Stimulated activated CD8-positive, alpha-beta memory T cell treated with anti-CD3 and anti-CD28 coated beads, Interleukin-12 subunit alpha, Interleukin-12 subunit beta, amount 100 ng/mL, for 1 hour (primary cell): ENCODE measurements around the gene HEPN1.

Source experiments
- DNase-seq: peaks from one replicate; pipeline ENCODE4 v3.0.0-alpha.2; 2020; ENCODE audit warnings: low read depth

Gene HEPN1

DNA sequence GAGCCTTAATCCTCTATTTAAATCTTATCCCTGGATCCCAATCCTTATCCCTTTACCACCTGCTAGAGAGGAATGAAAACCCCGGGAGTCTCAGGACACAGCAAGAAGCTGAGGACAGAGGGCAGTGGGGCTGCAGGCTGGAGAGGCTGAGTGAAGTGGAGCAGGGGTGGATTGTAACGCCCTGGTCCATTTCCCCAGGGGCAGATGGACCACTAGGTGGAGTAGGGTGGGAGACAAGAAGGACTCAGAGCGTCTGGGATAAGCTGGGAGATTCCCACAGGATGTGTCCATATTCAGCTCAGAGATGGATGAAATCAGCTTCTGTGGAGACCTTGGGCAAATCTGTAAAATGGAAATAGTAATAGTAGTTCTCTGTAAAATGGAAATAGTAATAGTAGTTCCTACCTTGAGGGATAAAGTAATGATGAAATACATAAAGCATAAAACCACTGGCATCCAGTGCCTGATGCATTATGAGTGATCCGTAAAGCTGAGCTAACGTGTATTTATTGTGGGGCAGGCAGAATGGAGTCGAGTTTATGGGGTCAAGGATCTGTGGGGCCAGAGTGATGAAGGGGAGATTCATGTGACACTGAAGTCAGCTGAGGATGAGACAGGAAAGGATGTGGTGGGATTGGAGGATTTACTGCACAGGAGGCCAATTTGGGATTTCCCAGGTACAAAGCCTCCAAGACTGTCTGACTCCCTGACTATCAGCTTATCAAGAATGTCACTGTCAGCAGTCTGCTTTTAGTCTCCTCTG is 19.5 kb upstream of the HEPN1 start:
- no peak for DNase-seq

DNA sequence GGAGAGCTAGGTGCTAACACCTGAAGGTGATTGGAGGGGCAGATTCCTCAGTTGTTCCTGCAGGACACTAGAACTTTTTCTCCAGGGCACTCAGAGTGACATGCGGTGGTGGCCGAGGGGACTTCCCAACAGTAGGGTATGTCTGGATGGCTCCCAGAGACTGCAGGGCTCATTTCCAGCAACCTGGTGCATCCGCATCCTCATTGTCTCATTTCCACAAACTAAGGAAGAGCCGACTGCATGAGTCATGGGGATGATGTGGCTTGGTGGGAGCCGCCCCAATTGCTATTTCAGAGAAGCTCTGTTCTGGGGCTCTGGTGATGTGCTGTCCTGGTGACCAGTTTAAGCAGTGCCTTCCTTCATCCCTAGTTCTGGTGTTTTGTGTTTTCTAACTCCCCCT is 18.6 kb upstream of the HEPN1 start:
- DNase-seq: no peak

DNA sequence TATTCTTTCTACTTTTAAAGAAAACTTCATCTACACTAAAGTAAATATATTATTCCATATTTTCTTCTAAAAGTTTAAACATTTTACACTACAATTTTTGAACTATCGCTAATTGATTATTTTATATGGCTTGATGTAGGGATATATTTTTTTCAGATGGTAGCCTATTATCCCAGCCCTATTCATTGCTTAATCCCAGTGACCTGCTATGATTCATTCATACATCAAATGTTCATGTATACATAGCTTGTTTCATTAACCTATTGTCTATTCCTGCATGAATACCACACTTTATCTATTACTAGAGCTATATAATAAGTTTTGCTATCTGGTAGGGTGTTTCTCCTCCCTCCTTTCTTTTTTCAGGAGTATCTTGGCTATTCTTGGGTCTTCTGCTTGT is 16.4 kb upstream of the HEPN1 start:
- DNase-seq: no peak

DNA sequence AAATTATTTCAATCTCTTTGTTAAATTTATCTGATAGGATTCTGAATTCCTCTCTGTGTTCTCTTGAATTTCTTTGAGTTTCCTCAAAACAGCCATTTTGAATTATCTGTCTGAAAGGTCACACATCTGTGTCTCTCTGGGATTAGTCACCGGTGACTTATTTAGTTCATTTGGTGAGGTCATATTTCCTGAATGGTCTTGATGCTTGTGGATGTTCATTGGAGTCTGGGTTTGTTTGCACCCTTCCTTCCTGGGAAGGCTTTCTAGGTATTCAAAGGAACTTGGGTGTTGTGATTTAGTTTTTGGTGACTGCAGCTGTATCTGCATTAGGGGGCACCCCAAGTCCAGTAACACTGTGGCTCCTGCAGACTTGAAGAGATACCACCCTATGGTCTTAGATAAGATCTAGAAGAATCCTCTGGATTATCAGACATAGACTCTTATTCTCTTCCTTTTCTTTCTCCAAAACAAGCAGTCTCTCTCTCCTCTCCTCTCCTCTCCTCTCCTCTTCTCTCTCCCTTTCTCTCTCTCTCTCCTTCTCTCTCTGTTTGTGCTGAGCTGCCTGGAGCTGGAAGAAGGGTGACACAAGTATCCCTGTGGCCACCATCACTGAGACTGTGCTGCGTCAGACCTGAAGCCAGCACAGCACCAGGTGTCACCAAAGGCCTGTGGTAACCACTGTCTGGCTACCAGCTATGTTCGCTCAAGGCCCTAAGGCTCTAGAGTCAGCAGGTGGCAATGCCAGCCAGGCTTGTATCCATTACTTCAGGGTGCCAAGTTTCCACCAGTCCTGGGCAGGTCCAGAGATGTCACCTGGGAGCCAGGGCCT is 3.3 kb upstream of the HEPN1 start:
- DNase-seq: no peak

DNA sequence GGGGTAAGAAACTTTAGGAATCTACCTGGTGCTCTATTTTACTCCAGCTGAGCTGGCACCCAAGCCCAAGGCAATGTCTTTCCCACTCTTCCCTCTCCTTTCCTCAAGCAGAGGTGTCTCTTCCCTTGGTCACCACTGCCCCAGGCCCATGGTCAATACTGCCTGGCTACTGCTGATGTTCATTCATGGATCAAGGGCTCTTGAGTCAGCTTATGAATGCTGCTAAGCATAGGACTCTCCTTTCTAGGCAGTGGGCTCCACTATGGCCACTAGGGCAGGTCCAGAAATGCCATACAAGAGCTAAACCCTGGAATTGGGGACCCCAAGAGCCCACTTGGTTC is 2.7 kb upstream of the HEPN1 start:
- DNase-seq: no peak

DNA sequence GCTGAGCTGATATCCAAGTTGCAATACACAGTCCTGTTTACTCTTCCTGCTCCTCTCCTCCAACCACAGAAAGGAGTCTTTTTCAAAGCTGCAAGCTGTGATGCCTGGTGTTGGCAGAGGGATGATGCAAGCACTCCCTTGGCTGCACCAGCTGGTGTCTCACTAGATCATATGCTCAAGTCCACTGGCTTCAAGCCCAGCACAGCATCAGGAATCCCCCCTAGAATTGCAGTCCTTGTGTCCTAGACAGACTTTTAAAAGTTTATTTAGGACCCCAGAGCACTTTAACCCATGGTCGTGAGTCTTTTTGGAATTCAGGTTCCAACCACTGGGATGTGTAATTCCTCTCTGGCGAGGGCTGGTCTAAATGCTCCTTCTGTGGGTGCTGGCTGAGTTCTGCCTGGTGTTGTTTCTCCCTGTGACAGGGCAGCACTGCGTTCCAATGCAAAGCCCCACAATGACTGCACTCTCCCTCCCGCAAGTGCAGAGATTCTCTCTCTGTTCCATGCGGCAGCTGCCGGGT is 1.9 kb upstream of the HEPN1 start:
- DNase-seq: no peak

DNA sequence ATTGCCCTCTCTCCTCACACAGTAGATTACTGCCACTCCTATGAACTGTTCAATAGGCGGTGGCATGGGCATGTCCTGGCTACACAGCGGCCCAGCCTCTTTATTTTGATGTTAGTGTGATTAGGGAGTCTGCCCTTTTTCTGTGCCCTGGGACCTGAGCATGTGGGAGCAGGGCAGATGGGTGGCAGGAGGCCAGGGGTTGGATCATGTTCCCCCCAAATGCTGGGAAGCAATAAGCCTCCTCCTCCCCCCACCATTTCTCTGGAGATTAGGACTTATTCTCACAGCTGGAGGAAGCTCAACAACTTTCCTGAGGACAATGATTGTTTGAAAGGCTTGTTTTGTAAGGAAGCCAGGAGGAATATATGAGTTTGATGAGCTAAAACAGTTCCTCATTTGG is 848 bp downstream of the HEPN1 start:
- no peak for DNase-seq

DNA sequence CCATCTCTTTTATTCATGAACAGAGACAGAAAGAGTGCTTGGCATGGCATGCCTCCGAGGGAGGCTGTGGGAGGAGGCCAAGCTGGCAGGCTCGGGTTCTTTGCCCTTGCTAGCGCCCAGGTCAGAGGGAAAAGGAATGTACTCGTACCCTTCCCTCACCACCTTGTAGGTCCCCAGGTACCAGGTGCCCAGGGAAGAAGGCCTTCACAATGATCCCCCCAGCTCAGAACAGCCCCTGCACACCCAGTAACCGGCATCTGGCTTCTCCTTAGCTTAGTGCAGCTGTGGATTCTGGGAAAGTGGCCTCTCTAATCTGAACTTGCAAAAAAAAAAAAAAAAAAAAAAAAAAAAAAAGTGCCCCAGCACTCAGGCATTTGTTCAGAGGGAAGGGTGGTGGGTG is 1.3 kb downstream of the HEPN1 start:
- no peak for DNase-seq

DNA sequence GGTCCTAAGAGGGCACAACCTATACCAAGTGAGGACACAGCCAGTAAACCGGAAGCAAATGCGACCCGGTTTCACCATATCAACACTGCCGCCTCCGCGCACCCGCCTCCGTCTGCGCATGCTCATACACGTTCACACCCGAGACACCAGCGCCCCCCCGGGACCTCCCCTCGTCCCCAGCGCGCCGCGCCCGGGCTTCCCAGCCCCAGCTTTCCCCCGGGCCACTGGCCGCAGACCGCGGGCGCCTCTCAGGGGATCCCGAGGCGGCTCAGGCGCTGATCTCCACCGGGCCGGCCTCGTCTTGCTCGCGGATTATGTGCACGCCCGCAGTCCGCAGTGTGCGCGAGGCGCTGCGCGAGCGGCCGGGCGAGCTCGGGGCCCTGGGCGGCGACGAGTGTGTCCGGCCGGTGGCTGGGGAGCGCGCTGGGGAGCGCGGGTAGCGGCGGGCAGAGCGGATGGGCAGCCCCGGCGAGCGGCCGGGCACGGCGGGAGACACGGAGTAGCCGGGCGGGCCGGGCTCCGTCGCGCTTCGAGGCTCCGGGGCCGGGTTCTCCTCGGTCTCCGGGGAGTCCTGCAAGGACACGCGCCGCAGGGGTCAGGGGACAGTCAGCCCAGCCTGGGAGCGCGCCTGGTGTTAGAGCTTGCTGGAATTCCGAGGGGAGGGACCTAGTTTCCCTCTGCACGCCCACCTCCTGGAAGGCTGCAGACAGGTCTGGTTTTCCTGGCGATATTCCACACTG is 2.0 kb downstream of the HEPN1 start:
- peak; percentile 65 for DNase-seq

DNA sequence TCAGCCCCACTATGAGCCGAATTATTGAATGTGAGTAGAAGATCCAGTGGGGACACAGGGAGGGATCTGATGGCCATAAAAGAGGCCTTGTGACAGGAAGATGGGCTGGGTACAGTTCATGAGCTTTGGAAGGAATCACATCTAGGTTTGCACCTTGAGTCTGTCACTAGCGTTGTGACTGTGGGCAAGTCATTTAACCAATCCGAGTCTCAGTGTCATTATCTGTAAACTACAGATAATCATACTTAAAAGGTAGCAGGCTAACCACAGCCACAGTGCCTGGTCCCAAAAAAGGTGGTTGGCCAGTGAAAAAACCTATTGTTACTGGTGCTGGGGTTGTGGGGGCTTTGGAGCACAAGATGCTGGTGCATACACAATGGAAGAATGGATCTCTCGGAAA is 3.8 kb downstream of the HEPN1 start:
- no peak for DNase-seq

DNA sequence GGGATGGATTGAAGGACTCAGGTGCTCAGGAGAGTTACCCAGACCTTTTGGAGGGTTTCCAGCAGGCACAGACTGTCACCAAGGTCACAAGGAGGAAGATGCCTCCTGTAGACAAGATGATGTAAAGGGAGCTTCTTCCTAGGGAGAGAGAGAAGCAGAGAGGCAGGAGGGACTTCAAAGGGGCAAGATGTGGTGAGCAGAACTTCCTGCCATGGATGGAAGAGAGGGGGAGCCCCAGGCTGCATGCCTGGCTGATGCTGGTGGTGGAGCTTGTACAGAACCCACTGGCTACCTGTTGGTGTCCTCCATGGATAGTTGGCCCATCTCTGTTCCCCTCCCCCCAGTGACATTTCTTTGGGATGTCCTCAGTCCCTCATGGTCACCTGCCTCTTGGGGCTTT is 4.2 kb downstream of the HEPN1 start:
- no peak for DNase-seq

DNA sequence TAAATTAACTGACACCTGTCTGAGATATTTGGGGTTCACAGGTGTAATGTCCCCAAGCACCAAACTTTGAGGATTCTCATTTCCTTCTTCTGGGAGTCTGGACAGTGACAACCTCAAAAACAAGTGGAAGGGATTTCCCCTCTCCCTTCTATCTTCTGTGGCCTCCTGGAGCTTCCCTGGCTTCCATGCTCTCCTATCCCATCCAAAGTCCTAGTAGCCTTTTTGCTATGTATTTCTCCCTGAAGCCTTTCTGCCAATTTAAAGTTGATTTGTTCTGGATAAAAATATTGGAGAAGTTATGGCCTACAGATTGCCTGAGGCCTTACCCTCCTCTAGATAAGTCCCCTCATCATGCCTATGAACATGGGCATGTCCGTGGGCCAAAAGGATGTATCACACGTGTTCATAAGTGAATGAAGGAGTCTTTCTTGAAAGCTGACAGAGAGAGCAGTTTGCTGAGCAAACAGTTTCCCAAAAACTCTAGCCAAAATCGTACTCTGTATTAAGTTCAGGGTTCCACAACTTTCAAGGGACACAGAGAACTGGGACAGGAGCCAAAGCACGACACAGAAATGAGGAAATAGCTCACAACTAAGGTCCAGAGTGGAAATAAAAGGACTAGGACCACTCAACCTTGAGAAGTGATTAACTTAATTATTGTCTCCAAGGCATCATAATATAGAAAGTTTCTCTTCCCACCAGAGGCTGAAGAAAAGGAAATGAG is 10.1 kb downstream of the HEPN1 start:
- DNase-seq: no peak

DNA sequence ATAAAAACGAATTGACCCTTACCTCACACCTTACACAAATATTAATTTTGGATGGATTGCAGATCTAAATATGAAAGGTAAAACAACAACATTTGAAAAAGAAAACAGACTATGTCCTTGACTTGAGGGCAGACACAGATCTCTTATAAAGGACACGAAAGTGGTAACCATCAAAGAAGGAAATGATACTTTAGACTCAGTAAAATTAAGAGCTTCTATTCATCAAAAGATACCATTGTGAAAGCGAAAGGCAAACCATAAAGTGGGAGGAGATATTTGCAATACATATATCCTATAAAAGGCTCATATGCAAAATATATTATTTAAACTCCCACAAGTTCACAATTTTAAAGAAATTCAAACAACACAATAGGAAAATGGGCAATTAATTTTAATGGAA is 11.7 kb downstream of the HEPN1 start:
- no peak for DNase-seq

DNA sequence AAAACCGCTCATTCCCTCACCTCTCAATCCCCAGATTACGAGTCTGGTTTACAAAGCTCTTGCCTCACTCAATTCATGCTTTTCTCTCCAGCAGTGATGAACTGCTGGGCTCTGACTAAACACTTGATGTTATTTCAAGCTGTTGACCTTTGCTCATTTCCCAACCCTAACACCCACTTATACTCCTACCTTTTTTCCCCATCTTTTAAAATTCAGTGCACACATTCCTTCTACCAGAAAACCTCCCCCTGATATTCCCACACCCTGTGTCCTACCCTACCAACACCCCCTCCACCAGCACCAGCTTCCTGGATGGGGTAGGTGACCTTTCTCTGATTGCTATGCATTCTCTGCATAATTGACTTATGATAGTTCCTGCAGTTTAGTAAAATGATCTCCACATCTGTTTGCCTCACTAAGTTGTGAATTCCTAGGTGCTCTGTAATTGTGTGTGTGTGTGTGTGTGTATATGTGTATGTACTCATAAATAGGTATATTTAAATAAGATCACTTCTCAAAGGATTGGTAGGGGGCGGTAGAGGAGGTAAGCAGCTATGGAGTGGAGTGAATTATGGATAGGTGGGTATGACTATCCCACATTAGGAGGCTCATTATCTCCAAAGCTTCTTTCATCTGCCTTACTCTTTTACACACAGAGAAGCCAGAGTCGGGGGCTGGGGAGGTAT is 16.0 kb downstream of the HEPN1 start:
- DNase-seq: no peak

DNA sequence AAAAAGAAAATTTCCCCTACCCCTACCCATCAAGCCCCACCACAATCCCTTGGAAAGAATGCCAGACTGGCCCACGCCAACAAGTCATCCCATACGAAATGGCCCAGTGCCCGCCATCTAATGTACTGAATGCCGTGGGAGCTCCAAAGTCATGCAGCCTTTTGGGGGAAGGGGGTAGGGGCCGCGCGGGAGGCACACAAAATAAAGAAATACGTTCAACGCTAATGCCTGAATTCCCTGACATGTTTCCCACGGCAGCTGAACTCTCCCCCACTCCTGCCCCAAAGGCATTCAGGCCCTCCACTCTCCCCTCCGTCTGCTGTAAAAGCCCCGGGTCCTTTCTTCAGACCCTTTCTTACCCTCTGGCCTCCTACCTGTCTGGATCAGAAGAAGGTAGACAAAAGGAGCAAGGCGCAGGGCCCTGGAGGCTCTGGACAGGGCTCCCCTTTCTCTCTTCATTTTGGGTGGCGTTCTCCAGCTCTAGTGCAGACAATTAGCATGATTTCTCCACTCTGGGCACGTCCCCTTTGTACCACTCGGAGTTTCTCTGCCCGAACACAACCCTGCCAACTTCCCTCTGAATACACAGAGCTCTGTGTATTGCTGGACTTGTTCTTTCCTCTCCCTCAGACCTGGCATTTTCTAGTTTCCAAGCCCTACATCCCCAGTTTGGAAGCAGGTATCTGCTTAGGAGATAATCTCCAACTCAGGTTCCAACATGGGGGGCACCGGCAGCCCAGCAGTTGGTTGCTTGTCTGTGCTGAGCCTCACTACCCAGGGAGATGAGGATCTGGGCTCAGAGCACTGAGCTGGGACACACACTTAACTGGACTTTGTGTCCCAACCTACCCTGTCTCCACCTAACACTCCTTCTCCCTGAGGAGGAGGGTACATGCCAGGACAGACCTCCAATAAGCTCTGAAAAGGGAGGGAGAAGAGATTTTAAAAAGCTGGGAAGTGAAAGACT is 16.8 kb downstream of the HEPN1 start, which contains the start of gene HEPACAM:
TSS of gene HEPACAM (minus strand) at position 500 of the 967 bp plus-strand sequence. CDS start at position 459, 41 bp downstream.
- DNase-seq: no peak

DNA sequence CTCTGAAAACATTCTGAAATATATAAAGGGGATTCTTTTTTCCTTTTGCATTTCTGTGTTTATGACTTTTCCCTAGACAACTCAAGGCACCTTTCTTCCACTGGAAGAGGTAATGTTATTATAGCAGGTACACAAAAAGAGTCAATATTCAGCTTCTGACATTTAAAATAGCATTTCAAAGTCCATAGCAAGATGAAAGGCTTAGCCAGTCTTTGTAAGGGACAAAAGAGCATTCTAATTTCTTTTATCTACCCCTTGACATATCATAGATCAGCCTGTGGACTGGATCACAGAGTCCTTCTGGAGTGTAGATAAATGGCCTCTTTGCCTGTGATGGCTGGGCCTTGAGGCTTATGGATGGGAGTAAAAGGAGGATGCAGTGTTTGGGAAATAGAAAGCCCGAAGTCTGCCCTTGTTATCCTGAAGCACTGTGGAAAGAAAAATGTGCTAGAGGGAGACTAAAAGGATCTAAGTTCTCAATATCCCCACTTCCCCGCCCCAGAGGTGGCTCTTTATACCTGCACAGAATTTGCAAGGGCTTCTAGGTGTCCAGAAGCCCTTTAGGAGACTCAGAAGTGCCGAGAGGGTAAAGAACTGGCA is 18.4 kb downstream of the HEPN1 start:
- DNase-seq: no peak

DNA sequence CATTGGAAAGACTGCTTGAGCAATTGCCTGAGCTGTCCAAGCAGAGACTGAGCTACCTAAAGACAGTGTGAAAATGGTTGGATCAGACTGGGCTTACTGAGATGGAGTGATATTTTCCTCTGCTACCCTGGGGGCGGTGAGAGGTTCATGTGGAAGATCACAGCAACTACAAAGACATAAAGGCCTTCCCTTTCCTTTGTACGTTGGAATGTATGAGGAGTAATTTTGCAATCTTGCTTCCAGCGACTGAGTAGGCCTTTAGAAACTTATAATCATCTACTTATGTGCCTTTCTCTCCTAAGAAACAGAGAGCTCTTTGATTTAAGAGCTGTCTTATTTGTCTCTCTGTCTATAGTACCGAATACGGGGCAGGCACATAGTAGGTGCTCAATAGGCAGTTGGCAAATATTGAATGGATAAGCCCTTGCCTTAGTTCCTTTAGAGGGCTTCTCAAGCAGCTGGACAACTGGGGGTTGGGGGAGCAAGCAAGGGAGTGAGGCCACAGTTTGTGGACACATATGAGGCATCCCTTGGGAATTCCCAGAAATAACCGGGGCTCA is 19.2 kb downstream of the HEPN1 start:
- DNase-seq: no peak

DNA sequence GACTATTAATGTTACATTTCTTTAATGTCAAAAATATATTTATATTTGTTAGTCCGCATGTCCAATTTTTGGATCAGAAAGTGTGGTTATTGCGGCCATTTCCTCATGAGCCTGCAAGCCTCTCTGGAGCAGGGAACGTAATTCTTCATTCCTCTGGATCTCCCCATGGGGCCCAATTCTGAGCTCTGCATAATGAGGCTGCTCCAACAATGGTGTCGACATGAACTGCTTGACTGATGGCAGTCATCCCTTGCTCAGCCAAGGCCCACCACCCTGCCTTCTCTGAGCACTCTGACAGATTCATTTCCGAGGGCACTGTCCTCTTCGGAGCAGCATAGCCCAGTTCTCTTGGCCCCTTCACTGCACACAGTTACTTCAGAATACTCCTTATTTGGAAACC is 19.9 kb downstream of the HEPN1 start:
- DNase-seq: no peak

DNA sequence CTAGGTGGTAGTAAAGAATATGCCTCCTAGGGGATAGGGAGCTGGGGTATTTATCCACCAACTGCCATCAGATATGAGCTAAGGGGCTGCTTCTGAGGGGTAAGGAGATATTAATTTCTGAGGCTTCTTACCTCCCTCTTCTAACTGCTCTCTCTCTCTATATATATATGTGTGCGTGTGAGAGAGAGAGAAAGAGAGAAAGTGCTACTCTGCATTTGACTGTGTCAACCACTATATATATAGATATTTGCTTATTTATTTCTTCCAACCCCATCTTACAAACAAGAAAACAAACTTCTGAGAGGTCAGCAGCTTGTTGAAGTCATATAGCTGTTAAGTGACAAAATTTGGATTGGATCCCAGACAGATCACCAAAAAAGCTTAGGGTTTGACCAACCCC is 22.7 kb downstream of the HEPN1 start:
- no peak for DNase-seq
